Vagina (tissue), 2 donors: ENCODE results near the gene ACVR1. TPM values are rescaled to one million over a fixed set of nuclear protein-coding genes. Genes with fewer than 3 reads are reported as not detected.

ENCODE experiments used
- DNase-seq, 2 donors: peaks; one replicate each; pipeline ENCODE4 v3.0.0-alpha.2; 2017; ENCODE audit errors: extremely low spot score in 2 of 2
- H3K27ac ChIP-seq: fragments of 200-600 bp; sonication (generic); one replicate; pipeline ENCODE4 v1.5.1; 2019
- H3K27me3 ChIP-seq: fragments of 200-600 bp; sonication (generic); one replicate; pipeline ENCODE4 v1.5.1; 2019
- H3K36me3 ChIP-seq, 2 donors: fragments of 200-600 bp; sonication (generic); one replicate each; pipeline ENCODE4 v1.5.1; 2017 to 2019
- H3K4me1 ChIP-seq: fragments of 200-600 bp; sonication (generic); one replicate; pipeline ENCODE4 v1.5.1; 2019
- H3K4me3 ChIP-seq, 2 donors: fragments of 200-600 bp; sonication (generic); 1 replicate in 1 of 2; 2 replicates in 1 of 2; pipeline ENCODE4 v1.5.1; 2016 to 2019
- H3K9me3 ChIP-seq: fragments of 200-600 bp; sonication (generic); one replicate; pipeline ENCODE4 v1.5.1; 2019
- POLR2A ChIP-seq, 2 donors: fragments of 450-650 bp; IDR thresholded peaks; one replicate each; pipeline ENCODE4 v1.6.1; 2017; ENCODE audit warnings: antibody characterized with exemption in 2 of 2, mild to moderate bottlenecking in 2 of 2, moderate library complexity in 2 of 2
- POLR2AphosphoS5 ChIP-seq, 2 donors: sonication (generic); formaldehyde crosslinking; IDR thresholded peaks; one replicate each; pipeline ENCODE4 v1.9.0; 2017; ENCODE audit warnings: antibody characterized with exemption in 2 of 2, mild to moderate bottlenecking in 2 of 2, low read depth in 1 of 2; ENCODE audit not compliant: insufficient read depth in 1 of 2
- intact Hi-C: fragments of 100-400 bp; cut with DNase I; formaldehyde crosslinking; loops from one replicate; pipeline ENCODE4 v1.15.1; 2023
- total RNA-seq: library from RNA; depleted of rRNA; stranded (reverse); fragments of >200 nt; gene quantifications from one replicate; pipeline ENCODE4 v1.2.3, GENCODE V29; 2016
- TF ChIP-seq, protein P1 (sequence below), 3 experiments: fragments of 450-650 bp in 2 of 3; fragments of 200-600 bp in 1 of 3; sonication (generic) in 1 of 3; IDR thresholded peaks; one replicate each; pipeline ENCODE4 v1.5.1; 2017 to 2019; ENCODE audit warnings: antibody characterized with exemption in 3 of 3, mild to moderate bottlenecking in 2 of 3, moderate library complexity in 2 of 3

The ACVR1 gene
- total RNA-seq, 1 donor from 2014 or later = 25.8 TPM

DNA sequence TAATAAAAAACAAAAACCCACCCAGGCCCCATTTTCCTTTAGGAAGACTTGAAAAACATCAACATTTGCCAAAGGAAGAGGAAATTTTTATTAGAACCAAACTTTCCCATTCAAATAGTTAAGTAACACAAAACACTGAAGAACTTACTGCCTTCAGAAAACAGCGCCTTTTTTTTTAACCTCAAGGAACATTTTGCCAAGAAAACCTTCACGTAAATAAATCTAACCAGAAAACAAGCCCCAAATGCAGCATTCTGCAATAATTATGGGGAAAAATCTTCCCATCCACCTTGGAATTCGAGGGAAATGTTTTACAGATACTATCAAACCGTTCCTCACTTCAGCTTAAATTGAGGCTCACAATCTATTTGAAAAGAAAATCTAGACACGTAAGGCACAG is 56.4 kb downstream of the ACVR1 start:
- Histone ChIP-seq H3K9me3 (no peaks in the 10 kb centered on the region), H3K27ac (peak overlapping the region; percentile 48), H3K36me3 (no peaks in the 10 kb centered on the region), H3K27me3 (no peaks in the 10 kb centered on the region), H3K4me1 (peaks cover 22% of the 10 kb centered on the region), H3K4me3 (no peak overlapping the region)
- no peak for TF ChIP-seq POLR2AphosphoS5 (IDR thresholded peaks at IDR 0.05; ENCODE audit: insufficient read depth in 1 of 2, low read depth in 1 of 2)
- TF ChIP-seq POLR2A (IDR thresholded peaks at IDR 0.05) = no peak
- TF ChIP-seq, protein P1, sequence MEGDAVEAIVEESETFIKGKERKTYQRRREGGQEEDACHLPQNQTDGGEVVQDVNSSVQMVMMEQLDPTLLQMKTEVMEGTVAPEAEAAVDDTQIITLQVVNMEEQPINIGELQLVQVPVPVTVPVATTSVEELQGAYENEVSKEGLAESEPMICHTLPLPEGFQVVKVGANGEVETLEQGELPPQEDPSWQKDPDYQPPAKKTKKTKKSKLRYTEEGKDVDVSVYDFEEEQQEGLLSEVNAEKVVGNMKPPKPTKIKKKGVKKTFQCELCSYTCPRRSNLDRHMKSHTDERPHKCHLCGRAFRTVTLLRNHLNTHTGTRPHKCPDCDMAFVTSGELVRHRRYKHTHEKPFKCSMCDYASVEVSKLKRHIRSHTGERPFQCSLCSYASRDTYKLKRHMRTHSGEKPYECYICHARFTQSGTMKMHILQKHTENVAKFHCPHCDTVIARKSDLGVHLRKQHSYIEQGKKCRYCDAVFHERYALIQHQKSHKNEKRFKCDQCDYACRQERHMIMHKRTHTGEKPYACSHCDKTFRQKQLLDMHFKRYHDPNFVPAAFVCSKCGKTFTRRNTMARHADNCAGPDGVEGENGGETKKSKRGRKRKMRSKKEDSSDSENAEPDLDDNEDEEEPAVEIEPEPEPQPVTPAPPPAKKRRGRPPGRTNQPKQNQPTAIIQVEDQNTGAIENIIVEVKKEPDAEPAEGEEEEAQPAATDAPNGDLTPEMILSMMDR (IDR thresholded peaks at IDR 0.05) = no peak
- intact Hi-C loops = no loop called here
- DNase-seq = no peak

DNA sequence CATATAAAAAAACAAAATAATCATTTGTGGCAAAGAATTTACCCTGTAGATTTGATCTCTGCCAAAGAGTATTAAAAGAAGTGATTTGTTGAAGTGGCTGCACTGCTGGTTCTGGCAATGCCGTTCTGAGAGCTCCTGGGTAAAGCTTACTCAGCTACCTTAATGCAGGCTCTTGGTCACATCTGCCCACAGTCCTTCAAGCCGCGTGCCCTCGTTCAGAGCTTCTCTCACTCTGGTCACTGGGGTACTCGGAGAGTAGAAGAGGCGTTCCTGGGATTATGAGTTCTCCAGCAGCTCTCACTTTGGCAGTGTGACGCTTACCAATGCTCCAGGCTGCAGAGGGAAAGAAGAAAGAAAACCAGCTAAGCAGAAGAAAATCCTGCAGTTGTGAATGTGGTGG is 57.9 kb downstream of the ACVR1 start:
- Histone ChIP-seq H3K9me3 (no peaks in the 10 kb centered on the region), H3K27me3 (no peaks in the 10 kb centered on the region), H3K4me1 (peaks cover 22% of the 10 kb centered on the region), H3K4me3 (no peak overlapping the region), H3K36me3 (no peaks in the 10 kb centered on the region), H3K27ac (no peak overlapping the region)
- TF ChIP-seq, protein P1 (IDR thresholded peaks at IDR 0.05) = no peak
- no peak for TF ChIP-seq POLR2A (IDR thresholded peaks at IDR 0.05)
- TF ChIP-seq POLR2AphosphoS5 (IDR thresholded peaks at IDR 0.05; ENCODE audit: insufficient read depth in 1 of 2, low read depth in 1 of 2) = no peak
- DNase-seq = no peak
- intact Hi-C loops = no loop called here

DNA sequence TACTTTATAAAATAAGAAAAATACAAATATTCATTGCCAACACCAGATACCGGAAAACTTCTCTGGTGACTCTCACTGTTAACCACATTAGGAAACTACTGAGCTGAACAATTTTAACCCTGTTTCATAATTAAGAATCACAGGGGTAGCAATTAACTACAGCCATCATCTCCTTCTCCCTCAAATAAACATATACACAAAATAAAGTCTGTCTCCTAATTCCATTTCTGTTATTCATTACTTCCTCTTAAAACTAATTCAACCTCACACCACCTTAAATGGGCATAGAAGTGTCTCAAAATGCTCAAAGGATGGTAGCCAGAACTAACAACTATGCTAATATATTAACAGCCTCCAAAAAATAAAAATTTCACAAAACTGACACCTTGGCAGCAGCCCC is 60.7 kb downstream of the ACVR1 start:
- no peaks in the 10 kb centered on the region for H3K9me3 ChIP-seq
- no peaks in the 10 kb centered on the region for H3K36me3 ChIP-seq
- intact Hi-C loops = no loop called here
- H3K27ac ChIP-seq = no peak overlapping the region
- no peak for DNase-seq
- H3K27me3 ChIP-seq = no peaks in the 10 kb centered on the region
- TF ChIP-seq POLR2AphosphoS5 (IDR thresholded peaks at IDR 0.05; ENCODE audit: insufficient read depth in 1 of 2, low read depth in 1 of 2) (no peak), POLR2A (IDR thresholded peaks at IDR 0.05) (no peak)
- TF ChIP-seq, protein P1 (IDR thresholded peaks at IDR 0.05) = no peak
- no peaks in the 10 kb centered on the region for H3K4me1 ChIP-seq
- no peak overlapping the region for H3K4me3 ChIP-seq

DNA sequence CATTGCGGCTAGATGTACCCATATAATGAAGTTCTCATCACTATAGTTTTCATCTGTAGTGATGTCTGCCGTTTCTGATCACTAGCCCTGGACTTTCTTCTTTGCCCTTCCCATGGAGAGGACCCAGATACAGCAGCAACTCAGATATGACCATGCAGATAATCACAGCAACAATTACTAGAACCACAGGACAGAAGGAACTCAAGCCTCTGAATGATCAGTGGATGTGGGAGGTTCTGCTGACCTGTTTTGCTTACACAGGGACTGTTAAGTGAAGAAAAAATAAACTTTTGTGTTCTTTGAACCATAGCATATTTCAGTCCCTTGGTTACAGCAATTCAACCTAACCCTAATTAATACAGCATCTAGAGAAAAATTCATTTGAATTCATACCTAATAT is 62.7 kb downstream of the ACVR1 start:
- intact Hi-C loops = no loop called here
- DNase-seq = no peak
- H3K4me3 ChIP-seq = no peak overlapping the region
- H3K36me3 ChIP-seq = no peaks in the 10 kb centered on the region
- no peaks in the 10 kb centered on the region for H3K4me1 ChIP-seq
- no peaks in the 10 kb centered on the region for H3K9me3 ChIP-seq
- TF ChIP-seq, protein P1 (IDR thresholded peaks at IDR 0.05) = no peak
- TF ChIP-seq POLR2AphosphoS5 (IDR thresholded peaks at IDR 0.05; ENCODE audit: insufficient read depth in 1 of 2, low read depth in 1 of 2) (no peak), POLR2A (IDR thresholded peaks at IDR 0.05) (no peak)
- H3K27me3 ChIP-seq = no peaks in the 10 kb centered on the region
- H3K27ac ChIP-seq = no peak overlapping the region

DNA sequence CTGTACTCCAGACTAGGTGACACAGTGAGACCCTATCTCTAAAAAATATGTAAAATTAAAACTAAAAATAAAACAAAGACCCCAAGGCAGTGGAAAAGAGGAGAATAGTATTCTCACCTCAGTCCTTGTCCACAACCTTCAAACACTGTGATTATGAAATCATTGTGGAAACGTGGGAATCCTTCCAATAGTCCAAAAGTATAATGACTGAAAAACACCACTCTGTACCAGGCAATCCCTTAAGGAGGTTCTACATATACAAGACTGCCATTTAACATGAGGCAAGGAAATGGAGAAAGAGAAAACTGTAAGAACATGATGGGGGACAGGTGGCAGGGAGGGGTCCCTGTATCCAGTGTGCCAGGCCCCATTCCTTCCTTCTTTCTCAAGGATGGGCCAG is 66.1 kb downstream of the ACVR1 start:
- Histone ChIP-seq H3K9me3 (no peaks in the 10 kb centered on the region), H3K27me3 (no peaks in the 10 kb centered on the region), H3K36me3 (no peaks in the 10 kb centered on the region), H3K4me1 (no peaks in the 10 kb centered on the region), H3K4me3 (no peak overlapping the region), H3K27ac (no peak overlapping the region)
- no peak for DNase-seq
- intact Hi-C loops = no loop called here
- TF ChIP-seq POLR2AphosphoS5 (IDR thresholded peaks at IDR 0.05; ENCODE audit: insufficient read depth in 1 of 2, low read depth in 1 of 2) (no peak), POLR2A (IDR thresholded peaks at IDR 0.05) (no peak)
- TF ChIP-seq, protein P1 (IDR thresholded peaks at IDR 0.05) = no peak
